Measurements from ENCODE around the gene SUGCT. TPM values are rescaled to one million over a fixed set of nuclear protein-coding genes. Genes with fewer than 3 reads are reported as not detected.

Gene SUGCT
- polyA plus RNA-seq, 1 donor = 1.3 TPM

GRCh38 chr7:40477094-40477493 lies 342.3 kb downstream of the SUGCT start:
- DNase-seq = no peak

GRCh38 chr7:40482845-40483244 lies 348.0 kb downstream of the SUGCT start:
- DNase-seq = no peak

- DNase-seq = no peak
These were observed 348.8 kb downstream of the SUGCT start for GRCh38 chr7:40483630-40484029.

GRCh38 chr7:40489844-40490602 lies 355.2 kb downstream of the SUGCT start:
- DNase-seq = no peak

GRCh38 chr7:40490603-40490924 lies 355.8 kb downstream of the SUGCT start:
- no peak for DNase-seq

GRCh38 chr7:40492946-40493345 lies 358.1 kb downstream of the SUGCT start:
- DNase-seq = no peak

GRCh38 chr7:40493609-40494051 lies 358.8 kb downstream of the SUGCT start:
- DNase-seq = no peak

- DNase-seq = peak; percentile 77
These were observed 364.2 kb downstream of the SUGCT start for GRCh38 chr7:40498924-40499510.

GRCh38 chr7:40499718-40500117 lies 364.9 kb downstream of the SUGCT start:
- no peak for DNase-seq

- no peak for DNase-seq
These were observed 365.4 kb downstream of the SUGCT start for GRCh38 chr7:40500219-40500618.

- no peak for DNase-seq
These were observed 367.6 kb downstream of the SUGCT start for GRCh38 chr7:40502359-40502758.

- DNase-seq = no peak
These were observed 371.4 kb downstream of the SUGCT start for GRCh38 chr7:40506158-40506557.

GRCh38 chr7:40507166-40507565 lies 372.4 kb downstream of the SUGCT start:
- no peak for DNase-seq

- no peak for DNase-seq
These were observed 374.6 kb downstream of the SUGCT start for GRCh38 chr7:40509287-40509996.

- no peak for DNase-seq
These were observed 381.6 kb downstream of the SUGCT start for GRCh38 chr7:40516376-40516775.

- DNase-seq = no peak
These were observed 384.2 kb downstream of the SUGCT start for GRCh38 chr7:40519009-40519408.

- no peak for DNase-seq
These were observed 386.4 kb downstream of the SUGCT start for GRCh38 chr7:40520986-40521738.

GRCh38 chr7:40525764-40526163 lies 391.0 kb downstream of the SUGCT start:
- DNase-seq = no peak

- DNase-seq = no peak
These were observed 392.3 kb downstream of the SUGCT start for GRCh38 chr7:40526951-40527715.

GRCh38 chr7:40527723-40528122 lies 392.9 kb downstream of the SUGCT start:
- DNase-seq = no peak

- DNase-seq = no peak
These were observed 395.5 kb downstream of the SUGCT start for GRCh38 chr7:40530292-40530691.

- DNase-seq = no peak
These were observed 397.2 kb downstream of the SUGCT start for GRCh38 chr7:40531956-40532355.

Data from hindlimb muscle (tissue), 1 donor.